Stimulated activated CD4-positive, alpha-beta T cell treated with anti-CD3 and anti-CD28 coated beads, Interleukin-4, amount 100 ng/mL, for 24 hours (primary cell): ENCODE measurements around the gene RRP15.
"Not testable (repeated sequence)": the region's sequence is repeated elsewhere in the genome, so short reads cannot be mapped to it uniquely, and the experiment has no call there.

Experiments
- DNase-seq: peaks from one replicate; pipeline ENCODE4 v3.0.0-alpha.2; 2020

Gene RRP15

DNA sequence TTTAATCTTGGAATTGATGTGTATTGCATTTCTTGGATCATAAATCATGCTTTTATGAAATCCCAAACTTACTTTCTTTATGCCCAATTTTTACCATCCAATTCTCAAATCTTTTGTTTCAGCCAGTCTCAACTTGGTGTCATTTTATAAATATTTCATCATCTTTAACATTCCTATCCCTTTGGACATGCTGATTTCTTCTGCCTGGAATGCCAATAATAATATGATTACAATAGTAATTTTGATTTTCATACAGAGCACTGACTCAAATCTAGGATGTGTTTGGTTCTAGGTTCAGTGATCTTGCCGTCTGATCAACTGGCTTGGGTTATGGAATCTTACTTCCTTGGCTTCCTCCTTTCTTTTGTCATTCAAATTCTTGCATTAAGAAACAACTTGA is 12.8 kb downstream of the RRP15 start:
- DNase-seq = no peak

DNA sequence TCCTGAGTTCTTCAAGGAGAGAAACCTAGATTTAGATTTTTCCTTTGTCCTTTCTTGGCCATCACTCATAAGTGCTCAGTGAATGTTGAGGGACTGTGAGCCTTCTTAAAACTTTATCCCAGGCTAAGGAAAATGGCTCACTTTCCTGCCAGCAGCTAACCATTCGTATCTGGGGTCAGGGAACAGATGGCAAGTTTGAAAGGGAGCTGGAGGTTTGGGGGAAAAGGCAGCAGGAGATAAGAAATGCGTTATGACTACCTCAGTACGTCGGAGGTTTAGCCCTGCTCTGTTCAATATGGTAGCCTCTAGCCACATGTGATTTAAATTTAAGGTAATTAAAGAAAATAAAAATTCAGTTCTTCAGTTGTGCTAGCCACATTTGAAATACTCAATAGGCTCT is 13.3 kb downstream of the RRP15 start:
- DNase-seq = no peak

DNA sequence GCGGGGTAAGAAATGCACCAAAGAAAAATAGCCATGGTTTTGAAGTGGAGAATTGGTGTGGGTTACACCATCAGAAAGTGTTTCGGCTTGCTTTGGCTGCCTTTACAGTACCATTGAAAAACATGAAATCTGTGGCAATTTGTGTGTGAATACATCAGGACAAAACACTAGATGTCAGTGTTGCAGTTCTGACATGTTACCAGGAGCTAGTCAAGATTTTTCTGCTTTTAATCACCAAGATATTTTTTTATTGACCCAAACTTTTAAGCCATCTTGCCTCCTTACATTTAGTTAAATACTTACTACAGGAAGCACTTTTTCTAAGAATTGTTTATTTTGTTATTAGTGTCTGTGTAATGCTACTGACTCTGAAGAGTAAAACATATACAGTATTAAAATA is 14.3 kb downstream of the RRP15 start:
- DNase-seq = no peak

DNA sequence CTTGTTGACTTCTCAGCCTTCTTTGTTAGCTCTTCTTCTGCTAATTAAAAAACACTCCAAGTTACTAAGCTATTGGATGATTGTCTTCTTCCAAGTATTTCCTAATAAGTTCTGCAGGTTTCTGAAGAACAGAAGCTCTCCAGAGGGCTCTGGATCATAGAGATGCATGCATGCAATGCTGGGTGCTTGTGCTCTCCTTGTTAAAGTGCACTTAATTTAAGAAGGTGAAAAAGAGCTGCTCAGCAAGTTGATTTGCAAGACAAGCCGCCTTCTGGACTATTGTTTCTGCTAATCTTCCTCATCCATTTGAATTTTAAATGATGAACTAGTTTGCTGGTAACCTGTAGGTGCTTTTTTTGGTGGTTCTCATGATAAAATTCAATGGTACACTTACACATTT is 16.1 kb downstream of the RRP15 start:
- DNase-seq = no peak

DNA sequence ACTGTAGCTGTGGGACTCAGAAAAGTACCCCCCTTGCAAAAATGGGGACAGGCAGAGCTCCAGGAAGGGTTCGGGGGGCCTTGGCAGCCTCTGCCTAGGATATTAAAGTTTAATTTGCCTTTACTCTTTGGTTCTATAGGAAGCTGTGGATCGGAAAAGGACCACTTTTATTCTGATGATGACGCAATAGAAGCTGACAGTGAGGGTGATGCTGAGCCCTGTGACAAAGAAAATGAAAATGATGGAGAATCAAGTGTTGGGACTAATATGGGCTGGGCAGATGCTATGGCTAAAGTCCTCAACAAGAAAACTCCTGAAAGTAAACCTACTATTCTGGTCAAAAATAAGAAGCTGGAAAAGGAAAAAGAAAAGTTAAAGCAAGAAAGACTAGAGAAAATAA is 17.1 kb downstream of the RRP15 start:
- DNase-seq = no peak

DNA sequence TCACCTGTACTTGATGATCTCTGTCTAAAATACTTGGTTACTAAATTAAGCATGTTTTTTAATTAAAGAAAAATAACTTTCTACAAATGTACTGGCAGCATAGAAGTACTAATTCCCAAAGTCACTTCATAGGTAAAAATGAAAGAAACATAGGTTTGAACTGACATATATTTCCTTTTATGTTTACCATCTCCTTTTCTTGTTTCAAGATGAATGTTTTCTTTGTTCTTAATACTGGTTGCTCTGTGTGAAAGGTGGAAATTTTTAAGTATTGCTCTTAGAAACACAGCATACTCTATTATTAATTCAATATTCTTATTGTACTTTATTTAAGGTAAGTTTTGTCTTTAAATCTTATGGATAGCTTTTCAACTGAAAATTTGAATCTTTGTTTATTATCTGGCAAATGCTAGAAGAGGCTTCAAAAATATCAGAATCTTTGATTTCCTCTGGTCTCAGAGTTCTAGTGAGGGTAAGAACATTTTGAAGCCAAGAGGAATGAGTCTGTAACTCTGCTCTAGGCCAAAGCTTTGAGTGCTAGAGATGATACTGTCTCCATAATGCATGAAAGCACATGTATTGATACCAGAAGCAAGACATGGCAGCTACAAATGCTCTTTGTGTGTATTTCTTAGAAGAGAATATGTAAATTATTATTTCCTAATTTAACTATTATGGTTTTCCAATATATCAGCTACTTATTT is 18.2 kb downstream of the RRP15 start:
- no peak for DNase-seq

DNA sequence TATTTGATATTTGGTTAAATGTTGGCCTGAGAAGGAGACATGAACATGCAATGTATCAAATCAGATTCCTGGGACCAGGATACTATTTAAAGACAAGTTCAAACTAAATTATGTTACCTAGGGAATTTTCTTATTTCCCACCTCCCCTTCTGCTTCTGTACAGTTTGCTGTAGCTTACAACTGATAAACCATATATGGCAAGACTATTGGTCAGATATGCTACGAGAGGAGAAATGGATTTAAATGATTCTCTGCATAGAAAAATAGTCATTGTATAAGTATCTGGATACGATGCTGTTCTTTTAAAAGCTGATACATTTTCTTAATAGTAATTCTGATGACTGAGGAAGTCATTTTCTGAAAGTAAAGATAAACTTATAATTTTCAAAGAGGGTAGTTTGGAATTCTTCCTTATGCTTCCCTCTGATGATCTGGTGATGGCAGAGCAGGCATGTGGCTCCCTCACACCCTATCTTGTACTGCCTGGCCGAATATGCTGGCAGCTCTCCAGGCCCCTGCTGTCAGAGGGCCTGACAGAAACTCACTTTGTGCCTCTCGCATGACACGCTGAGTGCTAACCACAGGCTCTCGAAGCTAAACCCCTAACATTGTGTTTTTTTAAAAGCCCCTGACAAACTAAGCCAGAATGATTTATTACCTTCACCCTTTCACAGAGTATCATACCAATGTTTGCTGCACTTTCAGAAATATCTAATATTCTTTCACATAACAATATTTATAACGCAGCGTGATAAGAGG is 19.4 kb downstream of the RRP15 start:
- no peak for DNase-seq

DNA sequence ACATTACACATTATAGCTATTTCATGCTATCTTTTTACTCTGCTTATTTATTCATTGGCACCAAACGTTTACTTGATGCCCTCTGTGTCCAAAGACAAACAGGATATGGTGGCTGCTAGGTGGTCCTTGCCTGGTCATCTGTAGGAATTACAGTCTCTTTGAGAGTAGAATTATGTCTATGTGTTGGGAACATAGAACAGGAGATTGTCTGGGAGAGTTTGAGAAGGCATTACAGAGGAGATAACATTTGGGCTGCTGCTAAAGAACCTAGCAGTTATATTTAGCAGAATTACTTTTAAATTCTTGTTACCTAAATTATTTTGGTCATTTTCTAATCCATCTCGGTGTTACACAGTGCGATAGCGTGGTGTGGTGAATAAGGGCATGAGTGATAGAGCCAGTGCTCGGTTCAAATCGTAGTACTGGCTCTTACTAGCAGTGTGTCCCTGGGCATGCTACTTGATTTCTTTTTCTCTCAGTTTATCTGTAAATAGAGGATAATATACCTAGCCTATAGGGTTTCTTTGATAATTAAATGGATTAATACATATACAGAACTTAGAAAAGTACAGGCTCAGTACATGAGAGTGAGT is 20.5 kb downstream of the RRP15 start:
- DNase-seq = no peak

DNA sequence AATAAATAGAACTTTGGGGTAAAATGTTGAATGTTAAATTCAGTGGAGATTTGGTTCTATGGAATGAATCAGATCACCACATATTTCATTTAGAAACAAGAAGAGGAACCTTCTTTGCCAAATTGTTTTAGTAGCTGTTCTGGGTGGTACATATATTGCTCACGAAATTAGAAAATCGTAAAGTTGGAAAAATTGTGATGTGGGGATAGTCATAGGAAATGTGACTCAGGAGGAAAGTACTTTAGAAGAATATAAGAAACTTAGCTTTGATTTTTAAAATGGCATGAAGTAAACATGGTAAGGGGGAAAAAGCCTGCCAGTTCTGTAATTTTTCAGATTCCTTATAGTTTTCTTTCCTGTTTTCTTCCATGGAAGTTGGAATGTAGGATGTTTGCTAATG is 27.4 kb downstream of the RRP15 start:
- no peak for DNase-seq

DNA sequence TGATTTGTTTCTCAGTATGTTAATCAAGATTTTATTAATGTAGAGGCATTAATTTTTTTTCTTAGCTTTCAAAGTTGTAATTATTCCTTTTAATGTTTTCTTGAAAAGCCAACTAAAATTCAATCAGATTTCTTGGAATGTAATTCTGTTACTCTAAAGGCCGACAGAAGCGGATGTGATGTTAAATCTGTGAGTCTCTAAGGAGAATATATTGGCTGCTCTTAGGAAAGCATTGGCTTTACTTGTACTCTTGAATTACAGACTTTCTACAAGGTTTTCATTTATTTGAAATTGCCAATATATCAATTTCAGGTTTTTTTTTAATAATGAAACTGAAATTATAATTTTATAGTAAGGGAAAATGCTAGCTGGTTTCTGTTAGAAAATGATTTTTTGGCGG is 29.2 kb downstream of the RRP15 start:
- no peak for DNase-seq

DNA sequence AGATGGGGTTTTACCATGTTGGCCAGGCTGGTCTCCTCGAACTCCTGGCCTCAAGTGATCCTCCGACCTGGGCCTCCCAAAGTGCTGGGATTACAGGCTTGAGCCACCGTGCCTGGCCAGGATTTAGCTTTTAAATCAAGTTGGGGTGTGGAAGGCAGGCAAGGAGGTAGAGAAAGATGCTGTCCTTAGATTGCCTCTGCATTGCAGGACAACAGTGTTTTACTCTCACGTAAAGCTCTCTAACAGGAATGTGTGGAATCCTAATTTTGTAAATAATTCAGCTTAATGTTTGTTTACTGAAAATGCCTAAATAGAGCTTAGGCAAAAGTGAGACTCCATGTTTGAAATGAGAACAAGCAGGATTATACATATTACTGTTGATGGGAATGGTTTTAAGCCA is 30.5 kb downstream of the RRP15 start:
- DNase-seq = no peak

DNA sequence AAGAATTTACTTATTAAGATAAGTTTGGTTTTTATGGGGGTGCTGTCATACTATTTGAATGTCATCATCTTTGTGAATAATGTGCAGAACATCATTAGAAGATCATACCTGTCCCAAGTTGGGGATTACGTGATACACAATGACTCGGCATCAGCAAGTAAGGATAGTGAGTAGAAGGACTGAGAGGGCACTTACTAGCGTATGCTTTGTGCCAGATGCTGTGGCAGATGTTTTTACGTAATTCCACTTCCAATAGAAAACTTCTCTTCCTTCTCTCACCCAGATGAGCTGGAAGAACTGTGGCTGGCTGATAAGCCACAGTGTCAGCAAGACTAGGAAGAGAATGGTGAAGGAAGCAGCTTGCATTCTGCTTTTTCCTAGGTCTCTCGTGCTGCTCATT is 32.0 kb downstream of the RRP15 start:
- no peak for DNase-seq

DNA sequence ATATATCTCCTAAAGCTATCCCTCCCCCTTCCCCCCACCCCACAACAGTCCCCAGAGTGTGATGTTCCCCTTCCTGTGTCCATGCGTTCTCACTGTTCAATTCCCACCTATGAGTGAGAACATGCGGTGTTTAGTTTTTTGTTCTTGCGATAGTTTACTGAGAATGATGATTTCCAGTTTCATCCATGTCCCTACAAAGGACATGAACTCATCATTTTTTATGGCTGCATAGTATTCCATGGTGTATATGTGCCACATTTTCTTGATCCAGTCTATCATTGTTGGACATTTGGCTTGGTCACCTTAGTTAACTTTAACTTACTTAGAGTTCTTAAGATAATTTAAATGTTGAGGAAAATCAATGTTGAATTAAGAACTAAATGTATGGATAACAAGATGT is 35.1 kb downstream of the RRP15 start:
- not testable (repeated sequence) for DNase-seq

DNA sequence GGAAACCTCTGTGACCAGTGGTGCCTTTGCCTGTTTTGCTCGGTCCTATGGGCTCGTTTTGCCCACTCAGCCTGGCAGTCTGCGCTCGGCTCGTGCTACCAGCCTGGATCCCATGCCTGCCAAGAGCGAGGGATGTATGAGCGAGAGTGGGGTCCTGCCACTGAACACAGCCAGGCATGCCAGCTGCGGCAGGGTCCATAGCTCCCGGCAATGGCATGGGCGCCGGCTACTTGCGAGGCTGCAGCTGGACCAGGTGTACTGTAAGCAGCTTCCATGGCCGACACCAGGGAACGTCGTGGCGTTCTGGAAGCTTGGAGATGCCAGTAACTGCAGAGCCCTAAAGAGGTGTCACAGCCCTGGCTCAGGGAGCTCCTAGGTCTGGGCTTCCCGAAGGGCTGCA is 37.7 kb downstream of the RRP15 start:
- no peak for DNase-seq

DNA sequence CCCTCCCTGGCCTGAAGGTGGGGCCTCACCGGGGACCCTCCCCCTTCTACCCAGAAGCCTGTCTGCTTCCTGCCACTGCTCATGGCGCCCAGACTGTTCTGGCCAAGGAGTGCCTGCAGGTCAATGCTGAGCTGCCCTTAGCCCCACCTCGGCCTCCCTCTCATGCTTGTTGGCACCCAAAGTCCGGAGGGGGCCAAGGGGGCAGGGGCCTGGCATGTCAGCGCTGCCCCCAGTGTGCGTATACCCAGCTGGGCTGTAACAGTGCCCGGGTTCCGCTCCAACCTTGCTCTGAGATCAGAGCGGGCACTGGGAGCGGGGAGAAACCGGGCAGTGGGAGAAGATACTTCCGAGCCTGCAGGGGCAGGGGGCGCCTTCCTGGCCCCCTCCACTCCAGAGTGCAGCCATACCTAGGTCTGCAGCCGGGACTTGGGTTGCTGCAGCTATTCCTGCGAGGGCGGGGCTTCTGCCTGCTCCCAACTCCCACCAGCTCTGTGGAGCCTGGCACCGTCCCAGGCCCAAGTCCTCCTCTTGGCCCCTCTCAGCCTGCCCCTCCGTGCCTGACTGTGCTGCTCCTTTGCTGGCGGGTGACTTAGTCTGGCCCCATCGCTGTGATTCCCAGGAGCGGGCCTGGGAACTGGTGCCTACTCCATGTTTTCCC is 38.6 kb downstream of the RRP15 start:
- DNase-seq = no peak

DNA sequence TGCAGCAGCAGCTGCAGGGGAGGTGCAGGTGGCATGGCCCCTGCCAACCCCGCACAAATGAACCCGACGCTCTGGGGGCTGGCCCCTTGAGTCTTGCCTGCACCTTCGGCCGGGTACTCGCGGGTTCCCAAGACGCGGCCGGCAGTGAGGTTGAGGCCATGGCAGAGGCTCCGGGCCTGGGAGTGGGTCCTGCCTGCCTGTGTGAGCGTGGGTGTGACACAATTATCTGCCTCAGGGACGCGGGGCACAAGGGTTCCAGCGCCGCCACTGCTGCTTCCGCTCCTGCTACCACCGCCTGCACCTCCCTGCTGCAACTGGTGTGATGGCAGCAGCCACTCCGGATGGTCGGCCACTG is 39.1 kb downstream of the RRP15 start:
- no peak for DNase-seq

DNA sequence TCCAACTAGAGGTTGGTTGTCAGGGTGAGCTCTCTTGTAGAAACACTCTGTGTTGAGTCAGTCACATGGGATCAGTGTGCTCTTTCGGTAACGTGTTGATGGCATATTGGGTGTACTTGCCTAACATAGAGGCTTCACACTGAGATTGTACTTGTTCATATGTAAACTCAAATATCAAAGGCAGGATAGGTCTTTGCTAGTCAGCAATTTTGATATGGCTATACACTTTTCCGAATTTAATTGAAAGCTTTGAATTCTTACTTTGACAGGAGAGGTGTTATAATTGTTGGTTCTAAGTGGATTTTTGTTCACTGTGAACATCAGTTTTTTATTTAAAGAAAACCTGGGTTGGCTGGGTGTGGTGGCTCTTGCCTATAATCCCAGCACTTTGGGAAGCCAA is 43.7 kb downstream of the RRP15 start:
- no peak for DNase-seq

DNA sequence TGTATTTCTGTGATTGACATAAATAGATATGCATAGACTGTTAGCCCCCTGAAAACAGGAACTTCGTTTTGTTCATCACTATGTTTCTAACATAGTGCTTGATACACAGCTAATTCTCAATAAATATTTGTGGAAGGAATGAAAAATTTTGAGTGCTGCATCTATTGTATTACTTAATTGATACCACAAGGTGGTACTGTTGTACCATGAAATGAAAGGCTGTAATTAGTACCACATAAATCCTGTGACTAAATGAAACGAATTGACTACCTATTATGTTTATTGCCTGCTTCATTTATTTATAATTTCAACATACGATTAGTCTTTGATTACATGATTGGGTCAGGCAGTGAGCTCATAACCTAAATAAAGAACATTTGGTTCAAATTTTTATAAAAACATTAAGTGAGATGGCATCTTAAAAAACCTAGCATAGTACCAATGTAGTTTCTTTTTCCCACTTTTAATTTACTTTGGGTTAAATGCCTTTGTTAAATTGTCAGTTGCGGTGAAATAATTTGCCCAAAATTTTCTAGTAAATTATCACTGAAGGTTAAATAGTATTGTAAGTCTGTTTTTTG is 45.0 kb downstream of the RRP15 start:
- DNase-seq = no peak

DNA sequence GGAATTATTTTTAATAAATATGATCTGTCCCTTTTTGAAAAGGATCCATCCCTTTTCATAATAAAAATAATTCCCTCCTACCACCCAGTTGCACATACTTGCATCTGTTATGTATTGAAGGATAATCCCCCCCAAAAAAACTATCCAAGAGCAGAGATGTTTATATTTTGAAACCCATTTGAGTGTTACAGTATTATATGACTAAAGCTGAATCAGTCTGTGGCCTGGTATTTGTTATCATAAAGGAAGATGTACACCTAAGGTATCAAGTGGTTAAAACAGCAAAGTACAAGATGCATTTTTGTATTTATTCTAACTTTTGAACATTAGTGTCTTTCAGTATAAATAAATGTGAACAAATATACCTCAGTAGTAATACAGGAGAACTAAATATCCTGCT is 47.3 kb downstream of the RRP15 start:
- DNase-seq = no peak

DNA sequence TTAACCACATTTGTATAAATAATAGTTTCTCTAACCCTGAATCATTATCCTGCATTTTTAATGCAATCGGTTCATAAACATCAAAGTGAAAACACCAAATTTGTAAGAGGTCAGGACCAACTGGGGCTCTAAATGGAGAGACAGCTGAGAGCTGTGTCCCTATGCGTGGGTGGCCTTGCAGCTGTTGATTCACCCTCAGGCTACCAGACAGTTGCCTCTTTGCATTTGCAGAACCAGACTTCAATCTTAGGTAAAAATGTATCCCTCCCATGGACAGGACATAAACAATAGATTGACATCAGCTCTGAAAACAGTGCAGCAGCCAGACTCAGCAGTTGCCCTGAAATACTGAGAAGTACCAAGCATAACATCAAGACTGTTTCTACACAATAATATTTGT is 51.2 kb downstream of the RRP15 start:
- no peak for DNase-seq

DNA sequence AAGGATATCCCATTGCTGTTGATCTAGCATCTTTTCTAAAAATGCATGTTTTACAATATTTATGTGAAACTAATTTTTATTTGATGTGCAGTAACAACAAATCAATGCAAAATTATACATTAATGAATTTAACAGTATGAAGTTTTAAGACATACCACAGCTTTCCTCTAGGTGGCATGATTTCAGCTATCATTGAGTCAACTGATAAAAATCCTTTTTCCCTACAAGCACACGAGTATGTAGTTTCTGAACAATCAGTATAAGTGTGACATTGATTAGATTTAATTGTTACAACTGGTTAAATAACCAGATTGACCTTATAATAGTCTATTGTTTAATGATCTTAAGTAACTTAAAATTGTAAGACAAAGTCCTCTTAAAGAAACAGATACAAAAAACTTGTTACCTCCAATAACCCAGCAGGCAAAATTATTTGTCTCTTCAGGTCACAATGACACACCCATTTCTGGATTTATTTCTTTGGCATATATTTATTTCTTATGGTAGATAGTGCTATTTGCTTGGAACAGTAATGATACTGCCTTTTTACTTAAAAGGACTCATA is 54.3 kb downstream of the RRP15 start:
- no peak for DNase-seq

DNA sequence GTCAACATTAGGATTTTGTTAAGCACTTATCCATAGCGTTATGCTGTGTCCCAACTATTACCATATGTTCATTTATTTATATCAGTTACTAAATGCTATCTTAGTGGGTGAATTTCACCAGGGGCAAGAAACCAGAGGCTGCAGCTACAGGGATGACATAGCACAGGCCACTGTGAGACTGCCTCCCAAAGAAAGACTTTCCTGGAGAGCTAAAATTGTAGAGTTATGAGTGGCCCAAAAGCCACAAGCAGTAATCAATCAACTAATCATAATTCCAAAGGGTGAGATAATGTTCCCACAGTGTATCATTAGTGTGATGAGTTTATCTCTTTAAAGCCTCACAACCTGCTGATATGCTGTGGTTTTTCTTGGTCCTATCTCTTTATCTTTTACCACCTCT is 56.2 kb downstream of the RRP15 start:
- no peak for DNase-seq

DNA sequence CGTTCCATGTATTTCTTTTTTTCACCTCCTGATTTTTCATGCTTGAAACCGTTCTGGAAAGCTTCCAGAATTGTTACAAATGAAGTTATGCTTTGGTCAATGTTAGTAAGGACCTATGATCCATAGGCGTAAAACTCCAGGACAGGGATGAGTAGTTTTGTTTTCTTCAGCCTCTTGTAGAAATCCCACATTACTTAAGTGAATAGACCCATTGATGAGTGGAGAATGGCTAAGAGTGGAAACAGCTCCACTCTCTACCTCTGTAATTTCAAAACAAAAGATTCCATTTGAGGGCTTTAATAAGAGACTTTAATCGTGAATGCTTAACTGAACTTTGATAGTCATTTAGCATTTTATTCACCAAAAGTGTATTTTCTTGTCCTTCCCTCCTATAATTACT is 57.0 kb downstream of the RRP15 start:
- DNase-seq = no peak
